ENCODE measurements around the gene TM9SF2.
A peak's percentile ranks its signal among the peaks of the same experiment; 100 is the strongest.

Gene TM9SF2

GRCh38 chr13:99610702-99611289, 109.5 kb downstream of the TM9SF2 start:
- CTCF ChIA-PET: interaction anchor here (1.1 kb wide), 1 partner anchor 164 kb away, joined by 3 read pairs; no protein-coding TSS in a partner anchor
- Histone ChIP-seq H3K36me3 (ENCODE audit: control insufficient read depth in 4 of 4, insufficient read depth in 4 of 4, low read length in 3 of 4) (no peaks in the 10 kb centered on the region), H3K9me3 (ENCODE audit: control extremely low read depth in 1 of 5, control insufficient read depth in 4 of 5, insufficient read depth in 2 of 5, low read depth in 1 of 5, low read length in 4 of 5) (no peaks in the 10 kb centered on the region), H3K4me1 (ENCODE audit: control extremely low read depth in 1 of 4, control insufficient read depth in 4 of 4, insufficient read depth in 4 of 4, low read length in 3 of 4) (peaks cover 0 to 16% (median 12%) of the 10 kb centered on the region in 4 experiments), H3K4me3 (ENCODE audit: control insufficient read depth in 1 of 7, extremely low read depth in 1 of 7, insufficient read depth in 4 of 7, low read depth in 2 of 7, low read length in 6 of 7) (no peak overlapping the region), H3K27ac (ENCODE audit: insufficient read depth in 1 of 2, low read depth in 1 of 2, low read length in 2 of 2, poor library complexity in 1 of 2, severe bottlenecking in 2 of 2) (no peak overlapping the region), H3K27me3 (replicated peaks in 2 of 5; ENCODE audit: control insufficient read depth in 4 of 5, insufficient read depth in 5 of 5, low read length in 4 of 5) (no peaks in the 10 kb centered on the region)
- peak in 1 of 3 donors; percentile 12 for DNase-seq
- POLR2A ChIA-PET: no interaction called here
- 93% methylated on average over 3 of the region's 4 CpGs for WGBS (ENCODE audit: insufficient coverage)
